ENCODE data around the gene PBRM1. TPM values are rescaled to one million over a fixed set of nuclear protein-coding genes. Genes with fewer than 3 reads are reported as not detected.

Gene PBRM1
- total and polyA plus RNA-seq, 2 of the 13 experiments (the other 11 are each of a cell fraction or from before 2014, with no cell fraction given) = 10.9 to 33.2 TPM

GRCh38 chr3:52685709-52686691 lies at the start of gene PBRM1, which contains the start of gene GNL3 (continued):
- TF ChIP-seq CEBPZ (IDR thresholded peaks at IDR 0.05; ENCODE audit: low read length) = no peak
- peak; percentile 87; the same call in 1 of the 2 replicates for TF ChIP-seq ZNF232 (CRISPR knock-in tag; IDR thresholded peaks at IDR 0.05; ENCODE audit: borderline replicate concordance)
- no peak for TF ChIP-seq ZNF569 (CRISPR knock-in tag; IDR thresholded peaks at IDR 0.05; ENCODE audit: borderline replicate concordance)
- no peak for TF ChIP-seq SMARCC2 (IDR thresholded peaks at IDR 0.05)
- TF ChIP-seq PAF1 (CRISPR knock-in tag; IDR thresholded peaks at IDR 0.05) = no peak
- peak; percentile 74; the same call in 1 of the 2 replicates for TF ChIP-seq ZNF572 (CRISPR knock-in tag; IDR thresholded peaks at IDR 0.05)
- TF ChIP-seq ZIK1 (CRISPR knock-in tag; IDR thresholded peaks at IDR 0.05; ENCODE audit: borderline replicate concordance, low read depth) = peak; percentile 92; the same call in 1 of the 2 replicates
- TF ChIP-seq SYNCRIP (IDR thresholded peaks at IDR 0.05; ENCODE audit: insufficient read depth, low read depth, low read length) = no peak
- 0 out of 2 replicates have a peak, but pooled peaks have one; percentile 87 for TF ChIP-seq SNAPC4 (CRISPR knock-in tag; IDR thresholded peaks at IDR 0.05)
- TF ChIP-seq KDM5B (CRISPR knock-in tag; IDR thresholded peaks at IDR 0.05; ENCODE audit: borderline replicate concordance) = peak; percentile 97
- TF ChIP-seq PHF20 (CRISPR knock-in tag; IDR thresholded peaks at IDR 0.05) = peak; percentile 88
- 0 out of 2 replicates have a peak, but pooled peaks have one; percentile 77 for TF ChIP-seq TSC22D2 (CRISPR knock-in tag; IDR thresholded peaks at IDR 0.05; ENCODE audit: borderline replicate concordance)
- TF ChIP-seq UBTF (CRISPR knock-in tag; IDR thresholded peaks at IDR 0.05) = peak; percentile 79
- peak; percentile 77 for TF ChIP-seq ASH2L (IDR thresholded peaks at IDR 0.05; ENCODE audit: insufficient read length, low read depth, low read length)
